GM13976 (cell line): Measurements from ENCODE around the gene RASGEF1C.
A peak's percentile ranks its signal among the peaks of the same experiment; 100 is the strongest.

Experiments used
- DNase-seq: peaks from one replicate; pipeline ENCODE4 v3.0.0; 2012; ENCODE audit warnings: low spot score
- CTCF ChIP-seq: IDR thresholded peaks from 2 replicates; pipeline ENCODE4 v1.5.1; 2012; ENCODE audit warnings: borderline replicate concordance, mild to moderate bottlenecking; ENCODE audit not compliant: insufficient read depth; ENCODE audit errors: extremely low read depth, missing control alignments, control extremely low read depth
- in situ Hi-C: fragments of 300-500 bp; cut with MboI; formaldehyde crosslinking; loops from one replicate; pipeline ENCODE4 v1.12.0; 2022; ENCODE audit warnings: low sequenced_read_pairs, mixed read lengths, inconsistent platforms; ENCODE audit not compliant: unreplicated experiment

RASGEF1C gene

GRCh38 chr5:180142021-180142765, 66.8 kb downstream of the RASGEF1C start:
- in situ Hi-C loops = no loop called here

GRCh38 chr5:180141068-180141660, 67.8 kb downstream of the RASGEF1C start:
- in situ Hi-C loops = no loop called here
- peak; percentile 5 for DNase-seq
- TF ChIP-seq CTCF = no peak

More at GRCh38 chr5:180142021-180142765, 66.8 kb downstream of the RASGEF1C start:
- TF ChIP-seq CTCF = no peak
- DNase-seq = no peak

GRCh38 chr5:180140571-180140970, 68.4 kb downstream of the RASGEF1C start:
- peak; percentile 9 for DNase-seq

GRCh38 chr5:180140079-180140554, 68.9 kb downstream of the RASGEF1C start:
- in situ Hi-C loops = no loop called here
- TF ChIP-seq CTCF = no peak
- DNase-seq = no peak

More at GRCh38 chr5:180140571-180140970, 68.4 kb downstream of the RASGEF1C start:
- TF ChIP-seq CTCF = no peak
- in situ Hi-C loops = no loop called here

GRCh38 chr5:180139731-180140055, 69.3 kb downstream of the RASGEF1C start:
- peak; percentile 20 for DNase-seq
- in situ Hi-C loops = no loop called here
- TF ChIP-seq CTCF = no peak

GRCh38 chr5:180138976-180139730, 69.9 kb downstream of the RASGEF1C start:
- DNase-seq = no peak
- TF ChIP-seq CTCF = no peak
- in situ Hi-C loops = no loop called here
